NOMO-1 treated with DMSO at 0.1 percent for 48 hours (cell line): ENCODE measurements around the gene ZBTB7C.

Source experiments
- DNase-seq: peaks from one replicate; lab custom pipeline; 2025; ENCODE audit not compliant: unreplicated experiment; lab: John Stamatoyannopoulos, UW

Gene ZBTB7C

DNA sequence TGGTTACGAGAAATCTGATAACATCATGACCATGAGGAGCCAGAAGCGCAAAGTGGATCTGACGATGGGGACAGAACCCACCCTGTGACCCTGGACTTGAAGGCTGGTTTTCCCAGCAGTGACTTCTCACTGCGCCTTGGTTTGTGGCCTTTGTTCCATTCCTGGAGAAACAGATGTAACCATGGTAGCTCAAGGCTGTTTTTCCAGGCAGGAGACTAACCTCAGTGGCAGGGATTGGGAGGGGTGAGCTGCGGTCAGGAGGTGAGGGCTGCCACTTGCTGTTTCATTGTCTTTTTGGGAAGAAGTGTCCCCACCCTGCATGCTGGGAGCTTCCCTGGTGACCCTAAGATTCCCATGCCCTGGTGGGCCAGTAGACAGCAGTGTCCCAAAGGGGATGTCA is 362.3 kb downstream of the ZBTB7C start:
- DNase-seq = no peak

DNA sequence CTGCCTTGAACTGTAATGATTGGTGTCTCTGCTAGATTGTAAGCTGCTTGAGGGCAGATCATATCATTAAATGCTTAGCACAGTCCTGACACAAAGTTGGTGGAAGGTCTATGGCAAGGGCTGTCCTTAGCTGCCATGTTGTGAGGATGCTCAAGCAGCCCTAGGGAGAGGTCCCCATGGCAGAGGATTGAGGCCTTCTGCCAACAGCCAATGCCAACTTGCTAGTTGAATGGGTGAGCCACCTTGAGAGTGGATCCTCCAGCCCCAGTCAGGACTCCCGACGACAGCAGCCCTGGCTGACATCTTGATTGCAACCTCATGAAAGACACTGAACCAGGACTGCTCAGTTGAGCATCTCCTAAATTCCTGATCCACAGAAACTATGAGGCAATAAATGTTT is 363.4 kb downstream of the ZBTB7C start:
- no peak for DNase-seq

DNA sequence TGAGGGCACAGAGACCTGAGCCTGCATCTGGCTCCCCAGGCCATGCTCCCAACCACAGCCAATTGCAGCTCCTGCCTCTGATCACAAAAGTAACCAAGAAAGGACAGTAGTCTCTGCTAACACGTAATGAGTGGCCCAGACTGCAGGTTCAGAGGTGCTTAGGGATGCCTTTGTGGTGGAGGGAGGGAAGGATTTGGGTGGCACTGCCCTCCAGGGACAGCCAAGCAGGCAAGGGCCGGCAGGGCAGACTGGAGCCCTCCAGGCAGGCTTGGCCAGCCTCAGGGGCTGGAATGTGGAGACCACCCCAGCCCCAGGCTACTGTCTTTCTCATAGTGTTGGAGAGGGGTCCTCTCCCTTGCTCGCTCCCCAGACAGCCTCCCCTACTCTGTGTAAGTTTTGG is 364.2 kb downstream of the ZBTB7C start:
- no peak for DNase-seq

DNA sequence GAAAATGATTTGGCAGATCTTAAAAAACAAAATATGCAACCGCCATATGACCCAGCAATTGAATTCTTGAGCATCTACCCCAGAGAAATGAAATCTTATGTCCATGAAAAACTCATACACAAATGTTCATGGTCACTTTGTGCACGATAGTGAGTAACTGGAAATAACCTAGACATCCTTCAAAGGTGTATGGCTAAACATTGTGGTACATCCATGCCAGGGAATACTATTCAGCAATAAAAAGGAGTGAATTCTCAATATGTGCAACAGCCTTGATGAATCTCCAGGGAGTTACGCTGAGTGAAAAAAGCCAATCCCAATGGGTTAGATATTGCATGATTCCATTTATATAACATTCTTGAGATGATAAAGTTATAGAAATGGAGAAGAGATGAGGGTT is 366.0 kb downstream of the ZBTB7C start:
- no peak for DNase-seq

DNA sequence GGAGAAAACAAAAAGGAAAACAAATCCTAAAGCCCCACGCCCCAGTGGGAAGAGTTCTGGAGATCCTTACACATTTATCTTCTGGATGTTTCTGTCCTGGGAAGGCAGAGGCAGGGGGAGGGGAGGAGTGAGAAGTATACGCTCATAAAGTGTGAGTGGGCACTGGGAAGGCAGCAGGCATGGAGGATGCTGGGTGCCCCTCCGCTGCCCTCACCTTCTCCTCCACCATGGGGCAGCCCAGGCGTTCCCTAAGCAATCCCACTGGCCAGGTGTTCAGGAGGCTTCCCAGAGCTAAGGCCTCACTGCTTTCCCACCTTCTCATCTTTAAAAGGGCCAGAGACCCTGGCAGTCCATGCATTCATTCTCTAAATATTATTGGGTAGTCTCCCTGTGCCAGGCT is 366.8 kb downstream of the ZBTB7C start:
- no peak for DNase-seq

DNA sequence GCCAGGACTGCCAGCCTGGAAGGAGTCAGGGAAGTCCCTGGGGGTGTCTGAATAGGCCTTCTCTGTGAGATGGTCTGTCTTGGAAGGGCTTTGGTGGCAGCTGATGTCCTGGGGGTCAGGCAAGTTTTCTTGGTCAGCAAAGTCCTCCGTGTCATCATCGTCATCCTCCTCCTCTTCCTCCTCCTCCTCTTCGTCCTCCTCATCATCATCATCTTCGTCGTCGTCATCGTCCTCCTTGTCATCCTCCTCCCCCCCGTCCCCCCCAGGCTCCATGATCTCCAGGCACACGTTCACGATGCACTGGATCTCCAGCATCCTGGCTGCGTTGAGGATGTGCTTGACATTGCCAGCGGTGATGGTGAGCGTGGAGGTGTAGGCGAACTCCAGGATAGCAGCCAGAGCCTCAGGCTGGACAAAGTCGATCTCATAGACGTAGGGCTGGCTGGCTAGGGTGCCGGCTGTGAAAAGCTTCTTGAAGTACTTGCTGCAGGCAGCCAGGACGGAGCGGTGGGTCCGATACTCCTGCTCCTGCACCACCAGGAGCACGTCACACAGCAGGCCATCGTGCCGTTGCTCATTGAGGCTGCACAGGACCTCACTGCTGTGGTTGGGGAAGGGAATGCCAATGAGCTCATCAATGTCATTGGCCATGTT is 368.6 kb downstream of the ZBTB7C start:
- DNase-seq = no peak

DNA sequence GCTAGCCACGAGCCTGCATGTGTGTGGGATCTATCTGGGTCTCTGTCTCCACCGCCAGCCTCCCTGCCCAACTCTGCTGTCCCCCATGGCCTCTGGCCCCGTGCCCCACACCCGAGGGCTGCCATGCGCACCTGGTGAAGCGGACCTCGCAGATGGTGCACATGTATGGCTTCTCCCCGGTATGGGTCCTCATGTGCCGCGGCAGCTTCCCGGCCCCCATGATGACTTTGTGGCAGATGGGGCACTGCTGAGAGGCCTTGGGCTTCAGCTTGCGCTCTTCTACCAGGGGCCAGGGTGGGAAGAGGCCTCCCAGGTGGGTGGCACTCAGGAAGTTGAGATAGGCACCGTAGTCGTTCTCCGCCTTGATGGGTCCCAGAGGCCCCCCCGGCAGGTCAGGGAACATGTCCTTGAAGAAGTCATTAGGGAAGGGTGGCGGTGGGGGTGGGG is 369.4 kb downstream of the ZBTB7C start:
- DNase-seq = no peak

DNA sequence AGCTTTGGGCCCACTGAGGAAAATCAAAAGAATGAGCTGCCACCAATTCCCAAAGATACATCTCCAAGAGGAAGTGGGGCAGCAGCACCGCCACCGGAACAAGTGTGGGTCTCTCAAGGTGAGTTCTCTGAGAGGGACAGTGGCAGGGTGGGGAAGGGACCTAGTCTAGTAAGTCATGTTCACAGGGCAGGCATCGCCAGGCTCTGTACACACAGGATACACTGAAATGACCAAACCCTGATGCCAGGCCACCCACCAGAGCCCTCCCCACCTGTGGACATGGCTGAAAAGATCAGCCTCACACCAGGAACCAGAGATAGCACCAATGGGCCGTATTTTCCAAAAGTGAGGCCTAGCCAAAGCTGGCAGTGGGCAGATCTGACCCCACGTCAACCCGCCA is 370.5 kb downstream of the ZBTB7C start:
- no peak for DNase-seq

DNA sequence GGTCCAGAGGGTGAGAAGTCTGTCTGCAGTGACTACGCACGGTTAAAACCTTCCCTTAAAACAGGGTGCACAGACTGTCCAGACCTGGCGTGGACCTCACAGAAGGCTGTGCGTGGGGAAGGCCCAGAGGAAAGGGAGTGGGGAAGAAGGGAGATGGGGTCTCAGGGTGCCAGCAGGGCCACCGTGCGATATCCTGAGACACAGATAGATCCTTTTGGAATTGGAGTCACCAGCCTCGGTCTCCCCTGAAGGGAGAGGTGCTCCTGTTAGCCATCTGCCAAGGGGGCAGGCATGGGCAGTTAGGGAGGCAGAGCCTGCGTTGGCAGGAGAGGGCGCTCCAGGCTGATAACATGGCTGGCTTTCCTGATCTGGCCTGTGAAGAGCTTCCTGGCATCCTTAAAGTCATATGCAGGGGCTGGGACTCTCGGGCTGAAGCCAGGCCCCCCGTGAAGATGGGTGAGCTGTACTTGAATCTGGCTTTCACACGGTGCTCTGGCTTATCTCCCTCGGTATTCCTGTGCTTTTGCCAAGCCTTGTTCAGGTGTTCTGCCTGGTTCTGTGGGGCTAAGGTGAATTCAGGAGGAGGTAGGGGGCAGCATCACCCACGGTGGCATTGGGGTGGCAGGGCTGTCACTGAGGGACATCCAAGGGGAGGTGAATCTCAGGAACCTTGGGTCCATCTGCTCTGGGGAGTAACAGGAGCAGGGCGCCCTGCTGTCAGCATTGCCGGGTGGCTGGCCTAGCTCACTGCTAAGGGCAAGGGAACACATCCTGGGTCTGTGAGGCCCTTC is 371.5 kb downstream of the ZBTB7C start:
- no peak for DNase-seq

DNA sequence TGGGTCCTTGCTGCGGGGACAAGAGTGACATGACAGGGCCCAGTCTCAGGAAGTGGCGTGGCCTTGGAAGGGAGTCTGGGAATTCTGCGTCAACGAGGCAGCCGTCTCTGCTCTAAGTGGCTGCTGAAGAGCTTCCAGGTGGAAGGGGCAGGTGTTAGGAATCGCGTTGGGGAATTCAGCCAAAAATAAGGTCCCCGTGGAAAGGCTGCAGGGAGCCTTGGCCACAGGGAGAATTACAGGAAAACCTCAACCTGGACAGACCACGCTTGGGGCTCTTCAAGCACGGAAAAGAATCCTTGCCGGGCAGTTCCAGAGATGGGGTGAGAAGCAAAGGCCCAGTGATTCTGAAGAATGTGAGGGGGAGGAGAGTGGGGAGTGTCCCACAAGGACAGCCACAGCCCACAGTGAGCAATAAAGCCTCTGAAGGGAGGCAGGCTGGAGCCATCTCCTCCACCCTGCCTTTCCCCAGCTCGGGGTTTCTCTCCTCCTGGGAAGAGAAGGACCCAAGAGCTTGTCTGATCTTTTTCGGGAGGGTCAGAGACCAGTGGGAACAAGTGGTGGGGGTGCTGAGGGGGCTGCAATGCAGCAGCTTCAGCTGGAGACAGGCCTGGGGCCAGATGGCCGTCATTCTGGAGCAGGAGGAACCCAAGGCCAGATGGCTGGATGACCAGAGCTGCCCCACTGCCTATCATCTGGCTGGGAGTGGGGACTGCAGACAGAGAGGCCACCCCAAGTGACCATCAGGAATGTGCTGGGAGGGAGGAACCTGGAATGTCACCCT is 372.4 kb downstream of the ZBTB7C start:
- no peak for DNase-seq

DNA sequence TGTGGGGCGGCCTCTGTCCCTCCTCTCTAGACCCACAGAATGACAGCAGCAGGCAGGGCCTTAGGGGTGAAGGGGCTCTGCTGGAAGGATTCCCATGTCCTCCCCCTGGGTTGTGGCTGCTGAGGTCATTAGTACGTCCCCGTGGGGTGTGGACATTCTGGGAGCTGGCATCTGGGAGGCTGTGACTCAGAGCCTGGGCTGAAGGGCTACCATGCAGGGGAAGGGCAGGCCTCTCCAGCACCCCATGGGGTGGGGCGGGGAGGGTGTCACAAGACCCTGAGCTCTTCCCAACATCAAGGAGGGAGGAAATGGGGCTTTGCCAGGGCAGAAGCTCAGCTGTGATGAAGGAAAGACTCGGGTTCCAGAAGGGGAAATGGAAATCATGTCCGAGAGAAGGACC is 373.0 kb downstream of the ZBTB7C start:
- no peak for DNase-seq

DNA sequence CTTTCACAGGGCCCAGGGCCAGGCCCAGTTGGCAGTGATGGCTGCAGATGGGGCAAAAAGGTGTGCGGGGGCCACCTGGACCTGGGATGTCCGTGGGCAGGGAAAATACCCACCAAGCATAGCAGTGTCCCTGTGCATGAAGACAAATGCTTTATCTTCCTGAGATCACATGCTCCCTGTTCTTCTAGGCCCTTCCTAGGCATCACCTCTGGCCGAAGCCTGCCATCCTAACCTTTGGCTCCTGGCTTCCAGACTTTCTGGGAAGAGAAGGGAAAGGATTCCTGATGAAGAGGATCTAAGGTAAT is 373.7 kb downstream of the ZBTB7C start:
- DNase-seq = no peak

DNA sequence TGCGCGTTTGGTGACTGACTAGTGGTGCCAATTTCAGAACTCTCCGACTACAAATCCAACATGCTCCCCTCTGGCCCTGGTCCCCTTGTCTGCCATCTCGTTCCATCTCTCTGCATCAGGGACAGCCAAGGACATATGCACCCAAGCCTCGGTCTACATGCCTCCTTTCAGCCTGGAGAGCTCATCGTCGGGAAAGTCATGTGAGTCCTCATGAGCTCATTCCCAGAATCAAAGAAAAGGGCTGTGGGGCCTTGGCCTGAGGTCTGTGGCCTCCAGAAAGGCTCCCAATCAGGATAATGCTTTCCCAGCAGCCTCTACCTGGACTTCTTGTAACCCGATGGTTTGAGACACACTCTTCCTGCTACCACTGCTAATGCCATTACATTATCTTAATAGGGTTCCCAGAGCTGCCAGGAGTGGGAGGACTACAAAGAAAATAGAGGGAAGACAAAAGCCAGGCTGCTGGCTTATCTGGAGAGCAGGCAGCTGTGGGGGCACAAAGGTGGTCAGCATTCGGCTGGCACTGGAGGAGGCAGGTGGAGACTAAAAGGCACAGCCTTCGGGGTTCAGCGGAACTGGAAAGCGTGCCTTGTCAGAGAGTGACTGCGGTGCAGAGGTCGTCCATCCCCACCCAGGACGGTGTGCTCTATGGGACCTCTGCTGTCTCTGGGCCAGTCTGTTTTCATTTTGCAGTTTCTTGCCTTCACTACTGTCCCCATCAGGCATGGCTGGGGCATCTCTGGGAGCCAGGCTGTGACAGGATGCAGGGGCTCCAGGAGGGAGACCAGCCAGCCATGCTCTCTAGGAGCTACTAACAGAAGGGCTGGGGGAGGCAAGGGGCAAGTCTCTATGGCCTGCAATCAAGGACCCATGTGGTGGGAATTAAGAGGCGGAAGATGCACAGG is 374.3 kb downstream of the ZBTB7C start:
- DNase-seq = no peak

DNA sequence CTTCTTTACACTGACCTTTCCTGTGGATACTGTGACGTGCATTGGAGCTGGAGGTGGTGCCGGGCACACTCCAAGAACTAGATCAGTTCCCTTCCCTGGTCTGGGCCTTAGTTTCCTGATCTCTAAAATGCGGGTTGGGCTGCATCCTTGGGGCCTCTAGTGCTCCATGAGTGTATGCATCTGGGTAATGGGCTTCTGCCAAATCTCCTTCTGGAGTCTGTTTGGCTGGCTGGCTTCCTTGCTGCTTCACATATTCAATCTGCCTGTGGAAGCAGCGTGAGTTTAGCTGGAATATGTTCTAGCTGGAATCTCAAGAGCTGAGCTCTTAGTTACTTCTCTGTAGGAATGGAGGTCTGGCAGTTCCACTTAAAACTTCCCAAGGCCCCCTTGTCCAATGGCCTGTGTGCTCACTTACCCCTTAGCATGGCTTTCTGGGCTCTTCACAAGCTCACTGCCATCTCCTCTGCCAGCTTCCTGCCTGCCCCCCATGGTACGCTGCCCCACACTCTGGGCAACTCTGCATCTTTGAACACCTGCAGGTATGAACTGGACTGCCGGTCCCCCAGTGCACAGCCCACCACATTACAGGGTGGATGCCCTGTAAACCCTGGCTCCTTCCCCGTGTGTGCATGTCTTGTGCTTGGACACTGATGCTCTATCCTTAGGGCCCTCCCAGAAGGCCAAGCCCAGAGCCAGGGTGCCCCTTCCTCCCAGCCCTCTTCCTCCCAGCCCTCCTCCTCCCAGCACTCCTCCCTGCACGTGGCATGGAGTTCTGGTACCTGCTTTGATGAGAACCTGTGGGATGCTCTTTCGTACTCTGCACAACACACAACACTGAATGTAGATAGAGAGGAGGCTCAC is 375.2 kb downstream of the ZBTB7C start:
- DNase-seq = no peak

DNA sequence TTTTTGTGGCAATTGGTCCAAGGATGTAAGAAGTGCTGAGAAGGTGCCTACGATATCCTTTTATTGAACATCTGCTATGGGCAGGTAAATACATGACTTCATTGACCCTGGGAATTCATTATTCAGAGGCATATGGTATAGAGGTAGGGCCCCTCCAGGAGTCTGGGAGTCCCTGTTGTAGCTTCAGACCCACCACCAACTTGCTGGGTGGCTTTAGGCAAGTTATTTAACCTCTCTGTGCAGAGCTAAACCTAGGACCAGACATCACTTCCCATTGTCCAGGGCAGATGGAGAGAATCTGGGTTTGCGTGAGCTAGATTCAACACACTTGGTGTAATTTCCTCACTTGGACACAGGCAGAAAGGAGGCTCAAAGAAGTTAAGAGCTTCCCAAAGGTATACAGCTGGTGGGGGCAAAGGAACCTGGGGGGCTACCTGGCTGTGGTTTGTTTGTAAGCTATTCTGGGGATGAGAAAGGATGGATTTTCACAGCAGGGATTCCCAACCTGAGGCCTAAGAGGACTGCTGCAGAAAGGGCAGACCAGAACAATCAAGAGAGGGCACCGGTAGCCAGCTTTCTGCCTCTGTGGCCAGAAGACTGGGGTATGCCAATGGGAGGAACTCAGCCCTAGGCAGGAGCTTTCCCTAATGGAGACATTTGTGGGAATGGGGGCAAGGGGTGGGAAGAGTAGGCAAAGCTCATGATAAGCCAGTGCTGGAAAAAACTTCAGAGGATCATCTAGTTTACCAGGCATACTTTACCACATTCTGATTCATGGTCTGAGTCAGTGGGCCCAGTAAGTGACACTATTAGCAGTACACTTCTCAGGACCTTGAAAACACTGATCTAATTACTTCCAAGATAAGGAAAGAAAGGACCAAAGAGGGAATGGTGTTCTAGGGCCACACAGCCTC is 376.1 kb downstream of the ZBTB7C start:
- DNase-seq = no peak

DNA sequence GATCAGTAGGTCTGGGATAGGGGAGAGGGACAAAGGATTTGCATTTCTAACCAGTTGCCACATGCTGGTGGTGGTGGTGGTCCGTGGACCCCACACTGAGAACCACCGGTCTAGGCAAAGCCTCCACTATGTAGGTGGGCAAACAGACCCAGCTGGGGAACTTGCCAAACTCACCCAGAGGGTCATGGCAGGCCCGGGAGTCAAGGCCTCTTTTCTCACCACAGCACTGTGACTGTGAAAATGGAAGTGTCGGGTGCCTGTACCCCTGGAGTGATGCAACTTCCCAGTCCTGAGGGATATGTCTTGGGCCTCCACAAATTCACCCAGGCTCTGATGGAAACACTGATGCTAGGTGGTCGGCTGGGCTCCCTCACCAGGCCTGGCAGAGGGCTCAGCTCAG is 377.5 kb downstream of the ZBTB7C start:
- DNase-seq = no peak

DNA sequence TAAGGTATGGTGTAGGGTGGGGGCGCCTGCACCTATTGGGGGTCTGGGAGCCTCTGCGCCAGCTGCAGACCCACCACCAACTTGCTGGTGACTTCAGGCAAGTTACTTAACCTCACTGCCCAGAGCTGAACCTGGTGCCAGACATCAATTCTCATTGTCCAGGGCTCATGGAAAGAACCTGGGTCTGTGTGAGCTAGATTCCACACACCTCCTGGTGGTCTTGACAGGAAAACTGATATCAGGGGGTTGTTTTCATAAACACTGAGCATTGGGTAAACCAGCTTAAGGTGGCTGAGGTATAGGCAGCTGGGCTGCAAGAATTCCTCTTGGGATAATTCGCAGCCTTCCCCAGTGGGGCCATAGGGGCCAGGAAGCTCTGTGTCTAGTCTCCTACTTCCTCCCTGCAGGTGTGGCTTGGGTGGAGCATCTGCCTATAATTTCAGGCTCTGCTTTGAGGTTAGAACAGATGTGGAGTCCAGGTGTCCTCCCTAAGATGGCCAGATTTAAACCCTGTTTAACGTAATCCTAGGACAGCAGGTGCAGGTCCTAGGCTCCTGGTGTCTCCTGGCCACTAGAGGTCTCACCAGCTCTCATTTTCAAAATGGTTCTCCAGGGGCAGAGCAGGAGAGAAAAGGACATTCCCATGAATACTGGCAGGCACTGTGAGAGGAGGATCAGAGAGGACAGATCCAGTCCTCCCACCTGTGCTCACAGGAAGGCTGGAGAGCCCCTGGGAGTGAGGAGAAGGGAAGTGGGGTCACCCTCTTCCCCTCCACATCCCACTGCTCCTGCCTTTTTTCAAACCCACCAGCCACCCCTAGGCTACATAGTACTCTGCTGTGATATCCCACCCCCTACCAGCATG is 378.3 kb downstream of the ZBTB7C start:
- DNase-seq = no peak

DNA sequence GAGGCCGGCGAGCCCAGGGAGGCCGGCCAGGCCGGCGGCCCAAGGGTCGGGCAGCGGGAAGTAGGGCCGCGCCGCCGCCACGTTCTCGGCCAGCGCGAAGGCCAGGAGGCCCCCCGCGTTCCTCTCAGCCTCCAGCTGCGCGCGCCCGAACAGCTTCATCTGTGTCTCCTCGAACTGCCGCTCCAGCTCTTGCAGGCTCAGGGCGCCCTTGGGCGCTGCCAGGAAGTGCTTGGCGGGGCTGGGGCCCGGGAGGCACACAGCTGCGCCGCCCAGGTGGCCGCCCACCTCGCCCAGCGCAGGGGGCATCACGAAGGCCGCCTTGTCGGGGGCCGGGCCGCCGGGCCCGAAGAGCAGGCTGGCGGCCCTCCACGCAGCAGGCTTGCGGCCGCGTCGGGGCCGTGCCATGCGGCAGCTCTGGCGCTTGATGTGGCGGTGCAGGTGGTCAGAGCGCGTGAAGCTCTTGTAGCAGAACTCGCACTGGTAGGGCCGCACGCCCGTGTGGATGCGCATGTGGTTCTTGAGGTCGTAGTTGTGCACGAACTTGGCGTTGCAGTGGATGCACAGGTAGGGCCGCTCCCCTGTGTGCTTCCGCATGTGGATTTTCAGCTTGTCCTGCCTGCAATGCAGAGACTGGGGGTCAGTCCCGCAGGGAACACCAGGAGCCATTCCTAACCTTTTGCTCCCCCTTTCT is 379.7 kb downstream of the ZBTB7C start:
- no peak for DNase-seq
